Natural killer cell (primary cell): Measurements from ENCODE around the gene WDR90. TPM values are rescaled to one million over a fixed set of nuclear protein-coding genes. Genes with fewer than 3 reads are reported as not detected.

Experiments
- ATAC-seq, 3 donors: fragments of 150-1000 bp in 2 of 3; fragments of 200-7000 bp in 1 of 3; cut with Tn5 transposase; 1 replicate in 1 of 3; 2 replicates in 2 of 3; pipeline ENCODE4 v1.10.0; 2021; ENCODE audit warnings: mild to moderate bottlenecking in 2 of 3, moderate library complexity in 2 of 3
- DNase-seq, 2 donors: peaks; one replicate each; pipeline versions ENCODE4 v3.0.0 to v3.0.0-alpha.2; 2013 to 2021; ENCODE audit warnings: mixed read lengths in 1 of 2
- H3K27ac ChIP-seq: one replicate; pipeline ENCODE4 v1.5.1; 2013; ENCODE audit warnings: mild to moderate bottlenecking, low read length
- H3K27me3 ChIP-seq: one replicate; pipeline ENCODE4 v1.6.1; 2013; ENCODE audit warnings: low read length; ENCODE audit not compliant: control insufficient read depth, insufficient read depth
- H3K36me3 ChIP-seq: one replicate; pipeline ENCODE4 v1.6.1; 2013; ENCODE audit warnings: low read length; ENCODE audit not compliant: control insufficient read depth, insufficient read depth
- H3K4me1 ChIP-seq: one replicate; pipeline ENCODE4 v1.6.1; 2013; ENCODE audit warnings: low read length; ENCODE audit not compliant: control insufficient read depth, insufficient read depth
- H3K4me3 ChIP-seq: one replicate; pipeline ENCODE4 v1.5.1; 2013; ENCODE audit warnings: low read length
- H3K9me3 ChIP-seq: one replicate; pipeline ENCODE4 v1.6.1; 2013; ENCODE audit warnings: low read length; ENCODE audit not compliant: control insufficient read depth, insufficient read depth
- H3K27ac Mint-ChIP-seq, 2 donors: one replicate each; pipeline ENCODE4 v1.8.0; 2022; ENCODE audit warnings: mild to moderate bottlenecking in 2 of 2, mixed read lengths in 2 of 2, moderate library complexity in 1 of 2
- H3K27me3 Mint-ChIP-seq, 2 donors: one replicate each; pipeline ENCODE4 v1.8.0; 2022; ENCODE audit warnings: low read depth in 2 of 2, mixed read lengths in 2 of 2
- H3K36me3 Mint-ChIP-seq: one replicate; pipeline ENCODE4 v1.8.0; 2022; ENCODE audit warnings: mixed read lengths
- H3K4me1 Mint-ChIP-seq, 2 donors: one replicate each; pipeline ENCODE4 v1.8.0; 2022; ENCODE audit warnings: mixed read lengths in 2 of 2
- H3K4me3 Mint-ChIP-seq: one replicate; pipeline ENCODE4 v1.8.0; 2022; ENCODE audit warnings: mild to moderate bottlenecking, moderate library complexity, mixed read lengths
- H3K9me3 Mint-ChIP-seq, 2 donors: one replicate each; pipeline ENCODE4 v1.8.0; 2022; ENCODE audit warnings: mixed read lengths in 2 of 2
- WGBS: methylation state at CpG from one replicate; pipeline ENCODE4 v1.1.7; 2013; ENCODE audit warnings: missing lambda C conversion rate; ENCODE audit not compliant: insufficient coverage; 5-methylcytosine and 5-hydroxymethylcytosine counted together
- intact Hi-C: fragments of 100-400 bp; cut with micrococcal nuclease; formaldehyde crosslinking; loops from one replicate; pipeline ENCODE4 v1.14.2; 2022
- total RNA-seq, 4 donors: library from RNA; stranded (reverse); fragments of 120-200 nt in 1 of 4; gene quantifications; one replicate each; pipeline versions ENCODE4 v1.2.3 to v1.2.4, GENCODE V29; 2013 to 2022
- TF ChIP-seq, protein P1 (sequence below): fragments of 200-600 bp; IDR thresholded peaks from one replicate; pipeline ENCODE4 v1.8.0; 2022; ENCODE audit warnings: antibody characterized with exemption

Gene WDR90
- total RNA-seq, 3 donors from 2014 or later (not counting 1 experiment from before 2014, with no cell fraction given) = 16.7 to 22.8 (median 20.2) TPM

DNA sequence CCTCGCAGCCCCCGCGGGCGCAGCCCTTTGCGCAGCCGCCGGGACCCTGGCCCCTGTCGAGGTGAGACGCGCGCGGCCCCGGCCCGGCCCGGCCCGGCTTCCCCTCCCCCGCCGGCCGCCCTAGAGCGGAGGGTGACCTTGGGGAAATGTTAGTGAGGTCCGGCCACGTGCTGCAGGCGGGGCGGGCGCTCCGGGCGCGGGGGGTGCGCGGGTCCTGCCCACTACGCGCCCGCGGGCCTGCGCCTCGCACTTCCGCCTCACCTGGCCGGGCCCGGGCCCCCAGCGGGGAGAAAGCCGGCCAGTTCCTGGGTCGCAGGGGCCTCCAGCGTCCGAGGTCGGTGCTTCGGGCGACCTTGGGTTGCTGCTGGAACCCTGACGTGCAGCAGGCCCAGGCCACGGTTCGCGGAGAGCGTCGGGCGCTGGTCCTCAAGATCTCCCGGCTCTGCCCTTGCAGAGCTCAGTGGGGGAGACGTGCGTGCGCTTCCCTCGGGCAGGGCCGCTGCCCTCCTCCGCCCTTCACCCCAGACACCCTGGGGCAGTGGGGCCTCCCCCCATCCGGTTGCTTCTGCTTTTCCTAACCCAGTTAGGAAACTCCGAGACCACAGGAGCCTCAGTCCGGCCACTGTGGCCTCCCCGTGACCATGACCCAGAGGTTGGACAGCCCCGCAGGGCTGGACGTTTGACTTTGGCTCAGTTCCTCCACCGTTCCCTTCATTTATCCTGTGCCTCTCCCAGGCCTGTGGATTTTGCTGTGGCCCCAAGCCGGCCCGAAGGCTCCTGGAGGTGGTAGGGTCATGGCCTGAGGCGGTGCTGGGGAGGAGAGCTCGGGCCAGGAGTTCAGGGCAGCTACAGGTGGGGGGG lies 6.7 kb upstream of the WDR90 start:
- H3K4me3 ChIP-seq = peak overlapping the region; percentile 42
- TF ChIP-seq, protein P1, sequence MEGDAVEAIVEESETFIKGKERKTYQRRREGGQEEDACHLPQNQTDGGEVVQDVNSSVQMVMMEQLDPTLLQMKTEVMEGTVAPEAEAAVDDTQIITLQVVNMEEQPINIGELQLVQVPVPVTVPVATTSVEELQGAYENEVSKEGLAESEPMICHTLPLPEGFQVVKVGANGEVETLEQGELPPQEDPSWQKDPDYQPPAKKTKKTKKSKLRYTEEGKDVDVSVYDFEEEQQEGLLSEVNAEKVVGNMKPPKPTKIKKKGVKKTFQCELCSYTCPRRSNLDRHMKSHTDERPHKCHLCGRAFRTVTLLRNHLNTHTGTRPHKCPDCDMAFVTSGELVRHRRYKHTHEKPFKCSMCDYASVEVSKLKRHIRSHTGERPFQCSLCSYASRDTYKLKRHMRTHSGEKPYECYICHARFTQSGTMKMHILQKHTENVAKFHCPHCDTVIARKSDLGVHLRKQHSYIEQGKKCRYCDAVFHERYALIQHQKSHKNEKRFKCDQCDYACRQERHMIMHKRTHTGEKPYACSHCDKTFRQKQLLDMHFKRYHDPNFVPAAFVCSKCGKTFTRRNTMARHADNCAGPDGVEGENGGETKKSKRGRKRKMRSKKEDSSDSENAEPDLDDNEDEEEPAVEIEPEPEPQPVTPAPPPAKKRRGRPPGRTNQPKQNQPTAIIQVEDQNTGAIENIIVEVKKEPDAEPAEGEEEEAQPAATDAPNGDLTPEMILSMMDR = no peak
- intact Hi-C loops = no loop called here
- Mint-ChIP-seq H3K27ac (no peak overlapping the region), H3K4me1 (peaks cover 0 to 13% of the 10 kb centered on the region in 2 donors), H3K36me3 (no peaks in the 10 kb centered on the region), H3K4me3 (peak overlapping the region; percentile 75), H3K27me3 (no peaks in the 10 kb centered on the region), H3K9me3 (no peaks in the 10 kb centered on the region)
- ATAC-seq = peak; percentile 47 to 71 (median 61)
- H3K4me1 ChIP-seq = peaks cover 31% of the 10 kb centered on the region
- H3K36me3 ChIP-seq = no peaks in the 10 kb centered on the region
- H3K27me3 ChIP-seq = no peaks in the 10 kb centered on the region
- no peak overlapping the region for H3K27ac ChIP-seq
- peak in 1 of 2 donors; percentile 42 for DNase-seq
- 8% methylated on average over 72 of the region's 72 CpGs for WGBS
- H3K9me3 ChIP-seq = no peaks in the 10 kb centered on the region

- intact Hi-C loops = no loop called here
- H3K4me3 ChIP-seq = no peak overlapping the region
- Mint-ChIP-seq H3K4me1 (peaks cover 0 to 13% of the 10 kb centered on the region in 2 donors), H3K9me3 (no peaks in the 10 kb centered on the region), H3K27me3 (no peaks in the 10 kb centered on the region), H3K36me3 (no peaks in the 10 kb centered on the region), H3K27ac (no peak overlapping the region), H3K4me3 (peak overlapping the region; percentile 75)
- no peaks in the 10 kb centered on the region for H3K36me3 ChIP-seq
- H3K27me3 ChIP-seq = no peaks in the 10 kb centered on the region
- no peaks in the 10 kb centered on the region for H3K9me3 ChIP-seq
- no peak overlapping the region for H3K27ac ChIP-seq
- 90% methylated on average over 11 of the region's 13 CpGs for WGBS
- DNase-seq (no peak), ATAC-seq (no peak)
- TF ChIP-seq, protein P1 = no peak
- H3K4me1 ChIP-seq = peaks cover 31% of the 10 kb centered on the region
Observed at GRCh38 chr16:643050-643368, 6.2 kb upstream of the WDR90 start.

GRCh38 chr16:644556-644955 lies 4.6 kb upstream of the WDR90 start:
- intact Hi-C loops = no loop called here
- Mint-ChIP-seq H3K27ac (no peak overlapping the region), H3K4me3 (peak overlapping the region; percentile 8), H3K9me3 (no peaks in the 10 kb centered on the region), H3K4me1 (peaks cover 0 to 18% of the 10 kb centered on the region in 2 donors), H3K27me3 (no peaks in the 10 kb centered on the region), H3K36me3 (no peaks in the 10 kb centered on the region)
- no peaks in the 10 kb centered on the region for H3K36me3 ChIP-seq
- ATAC-seq (no peak), DNase-seq (no peak)
- H3K27me3 ChIP-seq = no peaks in the 10 kb centered on the region
- peaks cover 38% of the 10 kb centered on the region for H3K4me1 ChIP-seq
- WGBS = 96% methylated on average over 12 of the region's 12 CpGs
- H3K9me3 ChIP-seq = no peaks in the 10 kb centered on the region
- H3K4me3 ChIP-seq = no peak overlapping the region
- H3K27ac ChIP-seq = no peak overlapping the region
- TF ChIP-seq, protein P1 = no peak
